GM13976 (cell line): ENCODE data around the gene SUN3.

Source experiments
- DNase-seq: peaks from one replicate; pipeline ENCODE4 v3.0.0; 2012; ENCODE audit warnings: low spot score
- CTCF ChIP-seq: IDR thresholded peaks from 2 replicates; pipeline ENCODE4 v1.5.1; 2012; ENCODE audit warnings: borderline replicate concordance, mild to moderate bottlenecking; ENCODE audit not compliant: insufficient read depth; ENCODE audit errors: extremely low read depth, missing control alignments, control extremely low read depth
- in situ Hi-C: fragments of 300-500 bp; cut with MboI; formaldehyde crosslinking; loops from one replicate; pipeline ENCODE4 v1.12.0; 2022; ENCODE audit warnings: low sequenced_read_pairs, mixed read lengths, inconsistent platforms; ENCODE audit not compliant: unreplicated experiment

SUN3 gene

GRCh38 chr7:48028938-48029337, at the start of gene SUN3:
Gene SUN3 (minus strand): TSS chr7:48029107. CDS start chr7:48028938, 169 bp downstream.
- in situ Hi-C loops: no loop called here
- no peak for TF ChIP-seq CTCF
- DNase-seq: no peak

GRCh38 chr7:48078470-48078869, 49.6 kb upstream of the SUN3 start:
- in situ Hi-C loops: loop anchor here (25.0 kb wide), 1 partner anchor 184 kb away; no protein-coding TSS in a partner anchor
- no peak for DNase-seq
- TF ChIP-seq CTCF: no peak

GRCh38 chr7:48077423-48077822, 48.5 kb upstream of the SUN3 start:
- DNase-seq: no peak
- in situ Hi-C loops: loop anchor here (25.0 kb wide), 1 partner anchor 185 kb away; no protein-coding TSS in a partner anchor
- TF ChIP-seq CTCF: no peak

- no peak for DNase-seq
- no peak for TF ChIP-seq CTCF
- in situ Hi-C loops: no loop called here
Observed at GRCh38 chr7:48074204-48074654, 45.3 kb upstream of the SUN3 start.

GRCh38 chr7:48067475-48067874, 38.6 kb upstream of the SUN3 start:
- no peak for TF ChIP-seq CTCF
- in situ Hi-C loops: no loop called here
- DNase-seq: no peak

- in situ Hi-C loops: no loop called here
- no peak for TF ChIP-seq CTCF
- no peak for DNase-seq
Observed at GRCh38 chr7:48063985-48064384, 35.1 kb upstream of the SUN3 start.

- in situ Hi-C loops: no loop called here
- no peak for TF ChIP-seq CTCF
- no peak for DNase-seq
Observed at GRCh38 chr7:48059706-48060105, 30.8 kb upstream of the SUN3 start.
